Renal pelvis (tissue), 12 donors: ENCODE results near the gene P3H2. TPM values are rescaled to one million over a fixed set of nuclear protein-coding genes. Genes with fewer than 3 reads are reported as not detected.
A peak's percentile ranks its signal among the peaks of the same experiment; 100 is the strongest.
"Not testable (repeated sequence)": the region's sequence is repeated elsewhere in the genome, so short reads cannot be mapped to it uniquely, and the experiment has no call there.

Experiments used
- DNase-seq: peaks from one replicate; pipeline ENCODE4 v3.0.0-alpha.2; 2013
- long read RNA-seq, 16 experiments: transcript quantifications; one replicate each; lab custom pipeline, GENCODE V29; 2026
- polyA plus RNA-seq, 3 donors: library from polyadenylated mRNA; unstranded; fragments of 120-200 nt; gene quantifications; one replicate each; pipeline ENCODE4 v1.2.1, GENCODE V29; 2013; ENCODE audit not compliant: insufficient read length in 3 of 3

P3H2 gene
- 10 to 100 TPM; 79.9 to 98.8 (median 84.1) TPM for polyA plus RNA-seq
- long read RNA-seq, donor 1, transcript P3H2-201 (15 exons, 3,509 nt) = major isoform, 24 of 26 reads
- long read RNA-seq, donor 1, partial matches to known transcripts = 0 of 26 reads
- long read RNA-seq, donor 1, other reads (novel, unspliced or antisense) = 0 of 26 reads
- long read RNA-seq, donor 2, transcript P3H2-201 (15 exons, 3,509 nt) = major isoform, 23 of 25 reads
- long read RNA-seq, donor 2, partial matches to known transcripts = 0 of 25 reads
- long read RNA-seq, donor 2, other reads (novel, unspliced or antisense) = 0 of 25 reads
- long read RNA-seq, donor 3, transcript P3H2-201 (15 exons, 3,509 nt) = major isoform, 17 of 33 reads
- long read RNA-seq, donor 3, partial matches to known transcripts = 16 of 33 reads
- long read RNA-seq, donor 3, other reads (novel, unspliced or antisense) = 0 of 33 reads
- long read RNA-seq, donor 4, transcript P3H2-201 (15 exons, 3,509 nt) = major isoform, 12 of 16 reads
- long read RNA-seq, donor 4, partial matches to known transcripts = 0 of 16 reads
- long read RNA-seq, donor 4, other reads (novel, unspliced or antisense) = 0 of 16 reads
- long read RNA-seq, donor 5, transcript P3H2-201 (15 exons, 3,509 nt) = major isoform, 11 of 11 reads
- long read RNA-seq, donor 5, partial matches to known transcripts = 0 of 11 reads
- long read RNA-seq, donor 5, other reads (novel, unspliced or antisense) = 0 of 11 reads
- long read RNA-seq, donor 6, transcript P3H2-201 (15 exons, 3,509 nt) = major isoform, 12 of 14 reads
- long read RNA-seq, donor 6, partial matches to known transcripts = 0 of 14 reads
- long read RNA-seq, donor 6, other reads (novel, unspliced or antisense) = 0 of 14 reads
- long read RNA-seq, donor 7, transcript P3H2-201 (15 exons, 3,509 nt) = major isoform, 25 of 26 reads
- long read RNA-seq, donor 7, partial matches to known transcripts = 0 of 26 reads
- long read RNA-seq, donor 7, other reads (novel, unspliced or antisense) = 0 of 26 reads
- long read RNA-seq, donor 8, partial matches to known transcripts = 0 of 3 reads
- long read RNA-seq, donor 8, other reads (novel, unspliced or antisense) = 0 of 3 reads
- long read RNA-seq, donor 9, transcript P3H2-201 (15 exons, 3,509 nt) = major isoform, 17 of 18 reads
- long read RNA-seq, donor 9, partial matches to known transcripts = 0 of 18 reads
- long read RNA-seq, donor 9, other reads (novel, unspliced or antisense) = 0 of 18 reads
- long read RNA-seq, donor 10, transcript P3H2-201 (15 exons, 3,509 nt) = major isoform, 11 of 12 reads
- long read RNA-seq, donor 10, partial matches to known transcripts = 0 of 12 reads
- long read RNA-seq, donor 10, other reads (novel, unspliced or antisense) = 0 of 12 reads
- long read RNA-seq, donor 11, transcript P3H2-201 (15 exons, 3,509 nt) = major isoform, 19 of 25 reads
- long read RNA-seq, donor 11, partial matches to known transcripts = 5 of 25 reads
- long read RNA-seq, donor 11, other reads (novel, unspliced or antisense) = 0 of 25 reads
- long read RNA-seq, donor 12, transcript P3H2-201 (15 exons, 3,509 nt) = major isoform, 22 of 30 reads
- long read RNA-seq, donor 12, partial matches to known transcripts = 6 of 30 reads
- long read RNA-seq, donor 12, other reads (novel, unspliced or antisense) = 0 of 30 reads
- long read RNA-seq, donor 13, transcript P3H2-201 (15 exons, 3,509 nt) = major isoform, 8 of 11 reads
- long read RNA-seq, donor 13, partial matches to known transcripts = 0 of 11 reads
- long read RNA-seq, donor 13, other reads (novel, unspliced or antisense) = 0 of 11 reads
- long read RNA-seq, donor 14 = 0 reads
- long read RNA-seq, donor 15, transcript P3H2-201 (15 exons, 3,509 nt) = major isoform, 21 of 22 reads
- long read RNA-seq, donor 15, partial matches to known transcripts = 0 of 22 reads
- long read RNA-seq, donor 15, other reads (novel, unspliced or antisense) = 0 of 22 reads
- long read RNA-seq, donor 16, transcript P3H2-201 (15 exons, 3,509 nt) = major isoform, 20 of 23 reads
- long read RNA-seq, donor 16, partial matches to known transcripts = 0 of 23 reads
- long read RNA-seq, donor 16, other reads (novel, unspliced or antisense) = 0 of 23 reads

GRCh38 chr3:190120269-190121060 lies at the start of gene P3H2:
Gene P3H2 (minus strand): TSS chr3:190120897. CDS start chr3:190120731, 166 bp downstream.
- DNase-seq = peak; percentile 92

GRCh38 chr3:190169877-190170276 lies 49.2 kb upstream of the P3H2 start:
- no peak for DNase-seq

DNA sequence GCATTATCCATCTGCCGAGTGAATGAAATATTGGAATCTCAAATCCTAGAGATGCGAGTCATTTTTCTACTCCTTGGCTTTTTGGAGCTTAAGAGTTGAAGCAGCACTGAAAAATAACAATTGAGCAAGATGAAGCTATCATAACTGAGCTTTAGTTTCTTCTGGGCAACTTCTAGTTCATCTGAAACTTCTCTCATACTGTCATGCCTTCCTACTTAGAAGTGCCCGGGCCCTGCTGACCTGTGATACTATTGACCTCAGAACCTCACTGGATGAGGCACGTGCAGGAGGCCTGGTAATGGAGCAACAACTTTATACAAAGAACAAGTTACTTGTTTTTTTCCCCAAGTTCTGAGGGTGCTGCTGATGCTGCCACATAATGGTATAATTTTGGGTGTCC lies 48.5 kb upstream of the P3H2 start:
- DNase-seq = no peak

GRCh38 chr3:190167936-190168680 lies 47.4 kb upstream of the P3H2 start:
- no peak for DNase-seq

DNA sequence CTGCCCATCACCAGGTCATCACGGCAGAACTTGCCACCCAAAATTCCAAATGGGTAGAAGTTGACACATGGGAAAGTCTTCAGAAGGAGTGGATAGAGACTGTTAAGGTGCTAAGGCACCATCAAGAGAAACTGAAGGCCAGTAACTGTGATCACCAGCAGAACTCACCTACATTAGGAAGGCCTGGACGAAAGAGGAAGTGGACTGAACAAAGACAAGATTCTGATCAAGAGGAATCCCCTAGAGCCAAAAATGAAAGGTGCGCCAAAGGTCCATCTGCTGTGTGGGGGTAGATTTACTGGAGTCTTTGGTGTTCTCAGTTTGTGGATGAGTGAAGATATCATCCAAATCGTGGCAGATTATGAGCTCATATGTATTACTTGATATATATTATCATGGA lies 46.3 kb upstream of the P3H2 start:
- no peak for DNase-seq

DNA sequence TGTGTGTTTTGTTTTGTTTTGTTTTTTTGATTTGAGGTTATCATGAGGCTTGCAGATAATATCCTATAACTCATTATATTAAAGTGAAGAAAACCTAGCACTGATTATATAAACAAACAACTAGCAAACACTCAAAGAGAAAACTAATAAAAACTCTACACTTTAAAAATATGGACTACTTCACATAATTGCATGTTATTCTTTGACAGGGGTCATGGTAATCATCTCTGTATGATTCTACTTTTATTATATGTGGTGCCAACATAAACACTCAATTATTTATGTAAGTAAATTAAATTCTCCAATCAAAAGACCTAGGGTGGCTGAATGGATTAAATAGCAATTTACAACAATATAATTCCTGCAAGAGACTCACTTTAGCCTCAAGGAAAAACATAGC lies 44.6 kb upstream of the P3H2 start:
- no peak for DNase-seq

DNA sequence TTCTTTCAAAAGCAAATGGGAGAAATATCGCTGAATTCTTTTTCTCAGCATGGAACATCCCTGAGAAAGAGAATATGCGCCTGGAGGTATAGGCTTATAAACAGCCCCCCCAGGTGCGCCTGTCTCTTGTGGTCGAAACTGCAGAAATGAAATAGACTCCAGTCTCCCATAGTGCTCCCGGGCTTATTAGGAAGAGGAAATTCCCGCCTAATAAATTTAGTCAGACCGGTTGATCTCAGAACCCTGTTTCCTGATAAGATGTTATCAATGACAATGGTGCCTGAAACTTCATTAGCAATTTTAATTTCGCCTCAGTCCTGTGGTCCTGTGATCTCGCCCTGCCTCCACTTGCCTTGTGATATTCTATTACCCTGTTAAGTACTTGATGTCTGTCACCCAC lies 41.3 kb upstream of the P3H2 start:
- not testable (repeated sequence) for DNase-seq

DNA sequence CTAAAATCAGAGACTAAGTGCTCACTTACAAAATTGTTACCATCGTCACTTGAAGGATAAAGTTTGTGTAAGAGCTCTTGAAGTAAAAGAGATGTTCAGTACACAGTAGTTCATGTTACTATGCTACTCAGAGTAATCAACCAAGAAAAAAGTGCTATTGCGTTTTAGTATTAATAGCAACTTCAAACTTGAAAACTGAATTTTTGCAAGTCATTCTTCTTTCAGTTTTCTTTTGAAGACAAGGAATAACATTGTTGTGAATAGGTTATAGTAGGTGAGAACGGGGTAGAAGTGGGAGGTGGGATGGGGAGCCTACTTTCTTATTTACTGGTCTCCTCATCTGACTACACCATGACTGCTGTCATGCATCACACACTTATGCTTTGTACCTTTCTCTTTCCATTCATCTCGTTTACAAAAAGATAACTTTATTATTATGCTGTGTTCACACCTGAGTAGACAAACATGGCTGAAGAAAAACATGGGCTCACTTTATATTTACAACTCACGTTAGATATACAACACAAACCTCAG lies 39.3 kb upstream of the P3H2 start:
- DNase-seq = no peak

- DNase-seq = no peak
These were observed 37.6 kb upstream of the P3H2 start for GRCh38 chr3:190158261-190158660.

DNA sequence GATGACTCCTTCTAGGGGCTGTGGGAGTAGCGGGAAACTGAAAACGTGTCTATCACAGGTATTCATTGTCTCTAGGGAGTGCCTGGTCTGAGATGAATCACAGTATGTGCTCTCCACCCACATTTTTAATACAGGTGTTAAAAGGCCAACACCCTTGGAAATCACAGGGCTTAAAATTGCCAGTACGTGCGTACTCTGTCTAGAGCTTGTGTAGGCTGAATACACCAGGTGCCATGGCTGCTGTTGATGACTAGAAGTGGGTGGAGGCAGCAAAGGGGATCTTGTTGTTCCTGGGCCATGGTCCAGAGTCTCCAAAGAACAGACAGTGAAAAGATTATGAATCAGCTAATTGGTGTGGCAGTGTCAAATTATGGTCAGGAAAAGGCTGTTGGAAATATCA lies 35.1 kb upstream of the P3H2 start:
- DNase-seq = no peak

DNA sequence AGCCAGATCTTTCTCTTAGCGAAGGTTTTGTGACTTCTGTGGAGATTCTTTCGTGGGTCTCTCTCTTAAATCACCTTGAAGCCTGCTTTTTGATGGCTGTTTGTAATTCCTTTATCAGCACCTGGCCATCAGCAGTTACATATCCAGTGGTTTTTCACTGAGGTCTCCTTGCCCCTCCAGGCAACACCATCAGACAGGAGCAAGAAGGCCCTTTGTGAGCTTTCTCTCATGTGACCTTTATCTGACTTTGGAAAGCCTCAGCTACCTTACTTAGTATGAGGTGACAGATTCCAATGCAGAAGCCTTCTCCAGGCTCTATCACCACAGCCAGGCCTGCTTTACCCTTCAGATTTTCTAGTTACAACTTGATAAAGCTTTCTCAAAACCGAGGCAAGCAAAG lies 30.0 kb upstream of the P3H2 start:
- DNase-seq = no peak

DNA sequence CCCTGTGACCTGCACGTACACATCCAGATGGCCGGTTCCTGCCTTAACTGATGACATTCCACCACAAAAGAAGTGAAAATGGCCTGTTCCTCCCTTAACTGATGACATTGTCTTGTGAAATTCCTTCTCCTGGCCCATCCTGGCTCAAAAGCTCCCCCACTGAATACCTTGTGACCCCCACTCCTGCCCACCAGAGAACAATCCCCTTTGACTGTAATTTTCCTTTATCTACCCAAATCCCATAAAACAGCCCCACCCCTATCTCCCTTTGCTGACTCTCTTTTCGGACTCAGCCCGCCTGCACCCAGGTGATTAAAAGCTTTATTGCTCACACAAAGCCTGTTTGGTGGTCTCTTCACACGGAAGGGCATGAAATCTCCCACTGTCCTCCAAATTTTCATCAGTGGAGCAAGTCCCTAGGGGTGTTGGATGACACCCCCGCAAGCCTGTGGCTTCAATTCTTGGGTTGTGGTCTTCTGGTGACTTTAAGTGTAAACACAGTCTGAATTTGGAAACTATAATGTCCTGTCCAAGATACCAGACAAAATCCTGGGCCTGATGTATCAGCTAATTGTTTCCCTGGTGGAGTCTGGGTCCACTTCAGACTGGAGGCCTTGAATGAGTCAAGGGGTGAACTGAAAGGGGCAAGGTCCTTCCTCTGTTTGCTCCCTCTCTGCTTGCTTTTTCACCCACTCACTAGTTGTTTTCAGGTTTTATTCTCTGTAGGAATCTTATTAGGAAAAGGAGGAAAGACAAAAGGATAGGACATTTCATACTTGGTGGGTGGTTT lies 29.3 kb upstream of the P3H2 start:
- DNase-seq = not testable (repeated sequence)

DNA sequence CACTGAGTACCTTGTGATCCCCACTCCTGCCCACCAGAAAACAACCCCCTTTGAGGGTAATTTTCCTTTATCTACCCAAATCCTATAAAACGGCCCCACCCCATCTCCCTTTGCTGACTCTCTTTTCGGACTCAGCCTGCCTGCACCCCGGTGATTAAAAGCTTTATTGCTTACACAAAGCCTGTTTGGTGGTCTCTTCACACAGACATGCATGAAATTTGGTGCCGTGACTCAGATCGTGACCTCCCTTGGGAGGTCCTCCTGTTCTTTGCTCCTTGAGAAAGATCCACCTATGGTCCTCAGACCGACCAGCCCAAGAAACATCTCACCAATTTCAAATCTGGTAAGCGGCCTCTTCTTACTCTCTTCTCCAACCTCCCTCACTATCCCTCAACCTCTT lies 24.1 kb upstream of the P3H2 start:
- not testable (repeated sequence) for DNase-seq

- no peak for DNase-seq
These were observed 21.3 kb upstream of the P3H2 start for GRCh38 chr3:190142041-190142440.

- DNase-seq = no peak
These were observed 18.7 kb upstream of the P3H2 start for GRCh38 chr3:190139365-190139764.

DNA sequence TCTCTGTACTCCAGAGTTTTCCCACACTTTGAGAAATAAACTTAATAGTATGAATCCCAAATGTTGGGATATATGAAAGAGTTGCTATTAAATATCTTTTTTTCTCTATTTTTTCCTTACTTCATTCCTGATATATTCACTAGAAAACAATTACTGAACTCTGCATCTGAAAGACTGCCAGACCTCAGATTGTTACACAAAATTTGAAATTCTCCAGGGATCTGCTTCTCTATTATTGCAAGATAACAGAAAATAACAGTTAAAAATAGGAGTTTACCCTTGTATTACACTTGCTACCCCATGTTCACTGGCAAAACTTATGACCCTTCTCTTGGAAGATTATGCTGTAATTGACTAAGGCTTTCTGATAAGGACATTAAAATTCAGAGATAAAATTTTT lies 11.7 kb upstream of the P3H2 start:
- no peak for DNase-seq

DNA sequence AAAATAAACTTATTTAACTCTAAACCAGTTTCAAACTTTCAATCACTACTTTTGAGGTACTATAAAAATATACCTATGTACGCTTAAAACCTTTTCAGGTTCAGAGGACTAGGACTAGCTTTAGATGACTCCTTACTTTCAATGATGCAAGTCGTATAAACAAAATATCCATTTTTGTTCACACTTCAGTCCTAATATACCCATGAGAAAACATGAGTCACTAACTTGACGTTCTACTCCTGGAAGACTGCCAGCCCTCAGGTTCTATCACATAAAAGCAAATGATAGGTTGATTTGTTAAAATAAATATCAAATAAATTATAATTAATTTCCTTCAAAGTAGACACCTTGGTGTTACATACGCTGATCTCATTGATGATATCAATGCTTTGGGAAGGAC lies 10.6 kb upstream of the P3H2 start:
- DNase-seq = no peak

- DNase-seq = no peak
These were observed 10.0 kb upstream of the P3H2 start for GRCh38 chr3:190130696-190131095.
